PFSK-1 (cell line): ENCODE data around the gene ZSCAN9.

Experiments used
- FOXP2 ChIP-seq: optimal IDR thresholded peaks from 2 replicates; pipeline ENCODE3; 2011; ENCODE audit warnings: borderline replicate concordance, control low read depth, inconsistent platforms; ENCODE audit not compliant: insufficient read depth; ENCODE audit errors: extremely low read length, extremely low read depth
- POLR2AphosphoS5 ChIP-seq: IDR thresholded peaks from 2 replicates; pipeline ENCODE4 v1.6.1; 2012; ENCODE audit warnings: low read depth, mild to moderate bottlenecking, control low read depth, low read length, moderate library complexity
- SIN3A ChIP-seq: IDR thresholded peaks from 2 replicates; pipeline ENCODE4 v1.6.1; 2012; ENCODE audit warnings: mild to moderate bottlenecking, low read length, moderate library complexity, borderline replicate concordance; ENCODE audit not compliant: insufficient read depth
- TAF1 ChIP-seq: IDR thresholded peaks from 2 replicates; pipeline ENCODE4 v1.6.1; 2012; ENCODE audit warnings: low read length, control low read depth, borderline replicate concordance; ENCODE audit not compliant: insufficient read depth
- TF ChIP-seq, protein P1 (sequence below), 2 experiments: IDR thresholded peaks; 2 replicates each; pipeline versions ENCODE4 v1.6.1 to v1.8.0; 2011 to 2012; ENCODE audit warnings: low read depth in 2 of 2, low read length in 2 of 2, control low read depth in 1 of 2, inconsistent platforms in 1 of 2, mild to moderate bottlenecking in 1 of 2, moderate library complexity in 1 of 2; ENCODE audit not compliant: insufficient read depth in 1 of 2

DNA sequence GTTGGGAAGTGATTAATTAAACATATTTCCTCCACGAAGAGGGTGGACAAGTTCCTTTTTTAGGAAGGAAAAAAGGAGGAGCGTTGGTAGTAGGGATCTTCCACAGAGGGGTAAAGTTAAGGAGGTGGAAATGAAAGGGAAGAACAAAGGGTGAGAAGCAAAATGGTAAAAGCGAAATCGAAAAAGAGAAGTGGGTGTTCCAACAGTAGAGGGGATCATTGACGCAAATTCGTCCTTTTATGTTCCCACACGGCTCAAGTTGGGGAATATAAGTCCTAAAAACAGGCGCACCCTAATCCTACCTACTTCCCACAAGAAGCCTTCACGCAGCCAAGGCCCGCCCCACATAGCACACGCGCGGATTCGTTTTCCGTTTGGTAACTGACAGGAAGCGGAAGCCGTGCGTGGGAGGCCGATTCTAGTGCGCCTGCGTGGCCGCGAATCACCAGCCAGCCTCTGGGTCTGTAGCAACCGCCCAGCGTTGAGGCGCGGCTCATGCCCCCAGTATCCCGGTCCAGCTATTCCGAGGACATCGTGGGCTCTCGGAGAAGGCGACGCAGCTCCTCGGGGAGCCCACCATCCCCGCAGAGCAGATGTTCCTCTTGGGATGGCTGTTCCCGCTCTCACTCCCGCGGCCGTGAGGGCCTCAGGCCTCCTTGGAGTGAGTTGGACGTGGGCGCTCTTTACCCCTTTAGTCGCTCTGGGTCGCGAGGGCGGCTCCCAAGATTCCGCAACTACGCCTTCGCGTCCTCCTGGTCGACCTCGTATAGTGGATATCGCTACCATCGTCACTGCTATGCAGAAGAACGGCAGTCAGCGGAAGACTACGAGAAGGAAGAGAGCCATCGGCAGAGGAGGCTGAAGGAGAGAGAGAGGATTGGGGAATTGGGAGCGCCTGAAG lies 34.1 kb downstream of the ZSCAN9 start, which contains the start of gene NKAPL:
- TF ChIP-seq POLR2AphosphoS5 (no peak), TAF1 (no peak), SIN3A (no peak), FOXP2 (no peak)
- TF ChIP-seq, protein P1, sequence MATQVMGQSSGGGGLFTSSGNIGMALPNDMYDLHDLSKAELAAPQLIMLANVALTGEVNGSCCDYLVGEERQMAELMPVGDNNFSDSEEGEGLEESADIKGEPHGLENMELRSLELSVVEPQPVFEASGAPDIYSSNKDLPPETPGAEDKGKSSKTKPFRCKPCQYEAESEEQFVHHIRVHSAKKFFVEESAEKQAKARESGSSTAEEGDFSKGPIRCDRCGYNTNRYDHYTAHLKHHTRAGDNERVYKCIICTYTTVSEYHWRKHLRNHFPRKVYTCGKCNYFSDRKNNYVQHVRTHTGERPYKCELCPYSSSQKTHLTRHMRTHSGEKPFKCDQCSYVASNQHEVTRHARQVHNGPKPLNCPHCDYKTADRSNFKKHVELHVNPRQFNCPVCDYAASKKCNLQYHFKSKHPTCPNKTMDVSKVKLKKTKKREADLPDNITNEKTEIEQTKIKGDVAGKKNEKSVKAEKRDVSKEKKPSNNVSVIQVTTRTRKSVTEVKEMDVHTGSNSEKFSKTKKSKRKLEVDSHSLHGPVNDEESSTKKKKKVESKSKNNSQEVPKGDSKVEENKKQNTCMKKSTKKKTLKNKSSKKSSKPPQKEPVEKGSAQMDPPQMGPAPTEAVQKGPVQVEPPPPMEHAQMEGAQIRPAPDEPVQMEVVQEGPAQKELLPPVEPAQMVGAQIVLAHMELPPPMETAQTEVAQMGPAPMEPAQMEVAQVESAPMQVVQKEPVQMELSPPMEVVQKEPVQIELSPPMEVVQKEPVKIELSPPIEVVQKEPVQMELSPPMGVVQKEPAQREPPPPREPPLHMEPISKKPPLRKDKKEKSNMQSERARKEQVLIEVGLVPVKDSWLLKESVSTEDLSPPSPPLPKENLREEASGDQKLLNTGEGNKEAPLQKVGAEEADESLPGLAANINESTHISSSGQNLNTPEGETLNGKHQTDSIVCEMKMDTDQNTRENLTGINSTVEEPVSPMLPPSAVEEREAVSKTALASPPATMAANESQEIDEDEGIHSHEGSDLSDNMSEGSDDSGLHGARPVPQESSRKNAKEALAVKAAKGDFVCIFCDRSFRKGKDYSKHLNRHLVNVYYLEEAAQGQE (IDR thresholded peaks at IDR 0.05; ENCODE audit: insufficient read depth in 1 of 2, low read depth in 2 of 2, low read length in 2 of 2): no peak
